WTC11 (cell line): ENCODE measurements around the gene FITM1. TPM values are rescaled to one million over a fixed set of nuclear protein-coding genes. Genes with fewer than 3 reads are reported as not detected.

Source experiments
- ATAC-seq: fragments of 200-7000 bp; cut with Tn5 transposase; 2 replicates; pipeline ENCODE4 v1.10.0; 2021; ENCODE audit warnings: mild to moderate bottlenecking, moderate library complexity
- CTCF ChIA-PET: fragments of 300-600 bp; sonication (Branson Sonifier 250); formaldehyde crosslinking; loops from one replicate; lab custom pipeline; 2021; ENCODE audit warnings: antibody characterized with exemption; lab: Charles Lee
- POLR2A ChIA-PET: fragments of 350-600 bp; sonication (Branson Sonifier 250); formaldehyde crosslinking; loops from one replicate; lab custom pipeline; 2021; ENCODE audit warnings: antibody characterized with exemption; lab: Charles Lee
- DNase-seq: peaks from one replicate; pipeline ENCODE4 v3.0.0; 2021; ENCODE audit warnings: low spot score
- H3K27ac Mint-ChIP-seq: 2 replicates; pipeline ENCODE4 v1.8.0; 2021; ENCODE audit warnings: mixed read lengths
- H3K27me3 Mint-ChIP-seq: 2 replicates; pipeline ENCODE4 v1.8.0; 2021; ENCODE audit warnings: low read depth, mild to moderate bottlenecking, moderate library complexity, mixed read lengths
- H3K36me3 Mint-ChIP-seq: 2 replicates; pipeline ENCODE4 v1.8.0; 2021; ENCODE audit warnings: mixed read lengths
- H3K4me1 Mint-ChIP-seq: 2 replicates; pipeline ENCODE4 v1.8.0; 2022; ENCODE audit warnings: mixed read lengths
- H3K4me3 Mint-ChIP-seq: 2 replicates; pipeline ENCODE4 v1.8.0; 2021; ENCODE audit warnings: mild to moderate bottlenecking, moderate library complexity, mixed read lengths
- H3K9me3 Mint-ChIP-seq: 2 replicates; pipeline ENCODE4 v1.8.0; 2021; ENCODE audit warnings: mixed read lengths
- ATF2 ChIP-seq: sonication (generic); formaldehyde crosslinking; IDR thresholded peaks from 2 replicates; pipeline ENCODE4 v1.8.1; 2022; ENCODE audit warnings: low read depth, missing genetic modification reagents, borderline replicate concordance
- ATF3 ChIP-seq: sonication (generic); formaldehyde crosslinking; conservative IDR thresholded peaks from 2 replicates; pipeline ENCODE4 v1.8.1; 2022; ENCODE audit warnings: mild to moderate bottlenecking, missing genetic modification reagents
- ATF6 ChIP-seq: sonication (generic); formaldehyde crosslinking; IDR thresholded peaks from 2 replicates; pipeline ENCODE4 v1.8.1; 2023; ENCODE audit warnings: mild to moderate bottlenecking, missing genetic modification reagents
- CREB1 ChIP-seq: sonication (generic); formaldehyde crosslinking; IDR thresholded peaks from 2 replicates; pipeline ENCODE4 v1.8.0; 2023; ENCODE audit warnings: mild to moderate bottlenecking, missing genetic modification reagents
- E2F5 ChIP-seq: sonication (generic); formaldehyde crosslinking; IDR thresholded peaks from 2 replicates; pipeline ENCODE4 v1.8.1; 2022; ENCODE audit warnings: mild to moderate bottlenecking, moderate library complexity, missing genetic modification reagents
- FOXK1 ChIP-seq: sonication (generic); formaldehyde crosslinking; IDR thresholded peaks from 2 replicates; pipeline ENCODE4 v1.8.0; 2022; ENCODE audit warnings: mild to moderate bottlenecking, moderate library complexity, missing genetic modification reagents
- FOXP1 ChIP-seq: sonication (generic); formaldehyde crosslinking; IDR thresholded peaks from 2 replicates; pipeline ENCODE4 v1.8.0; 2022; ENCODE audit warnings: missing genetic modification reagents, mild to moderate bottlenecking, moderate library complexity, borderline replicate concordance
- GTF2I ChIP-seq: fragments of 250-450 bp; sonication (Bioruptor Pico); conservative IDR thresholded peaks from 2 replicates; pipeline ENCODE4 v1.4.0; 2021; ENCODE audit warnings: mild to moderate bottlenecking
- IRF1 ChIP-seq: sonication (generic); formaldehyde crosslinking; IDR thresholded peaks from 2 replicates; pipeline ENCODE4 v1.8.0; 2023; ENCODE audit warnings: missing genetic modification reagents
- MXD4 ChIP-seq: fragments of 250-450 bp; sonication (Bioruptor Pico); IDR thresholded peaks from 2 replicates; pipeline ENCODE4 v1.8.0; 2021; ENCODE audit warnings: mild to moderate bottlenecking, moderate library complexity, borderline replicate concordance
- NFATC4 ChIP-seq: fragments of 250-450 bp; sonication (Bioruptor Pico); IDR thresholded peaks from 2 replicates; pipeline ENCODE4 v1.9.0; 2021; ENCODE audit warnings: mild to moderate bottlenecking
- NFYB ChIP-seq: sonication (generic); formaldehyde crosslinking; conservative IDR thresholded peaks from 2 replicates; pipeline ENCODE4 v1.8.0; 2022; ENCODE audit warnings: low read depth, missing genetic modification reagents
- NR3C1 ChIP-seq: sonication (generic); formaldehyde crosslinking; conservative IDR thresholded peaks from 2 replicates; pipeline ENCODE4 v1.8.1; 2023; ENCODE audit warnings: low read depth, mild to moderate bottlenecking, missing genetic modification reagents
- STAT6 ChIP-seq: sonication (generic); formaldehyde crosslinking; conservative IDR thresholded peaks from 2 replicates; pipeline ENCODE4 v1.8.1; 2023; ENCODE audit warnings: mild to moderate bottlenecking, low read depth, missing genetic modification reagents, moderate library complexity
- USF1 ChIP-seq: sonication (generic); formaldehyde crosslinking; IDR thresholded peaks from 2 replicates; pipeline ENCODE4 v1.8.0; 2022; ENCODE audit warnings: mild to moderate bottlenecking, missing genetic modification reagents
- ZNF138 ChIP-seq: sonication (generic); formaldehyde crosslinking; conservative IDR thresholded peaks from 2 replicates; pipeline ENCODE4 v1.8.1; 2022; ENCODE audit warnings: mild to moderate bottlenecking, moderate library complexity, missing genetic modification reagents
- ZNF396 ChIP-seq: fragments of 250-450 bp; sonication (Bioruptor Pico); IDR thresholded peaks from 2 replicates; pipeline ENCODE4 v1.8.0; 2021; ENCODE audit warnings: mild to moderate bottlenecking, moderate library complexity, borderline replicate concordance
- ZNF416 ChIP-seq: fragments of 250-450 bp; sonication (Bioruptor Pico); IDR thresholded peaks from 2 replicates; pipeline ENCODE4 v1.9.0; 2021; ENCODE audit warnings: mild to moderate bottlenecking, inconsistent platforms
- total RNA-seq: library from RNA; stranded (reverse); gene quantifications from 3 replicates; pipeline ENCODE4 v1.2.3, GENCODE V29; 2021

FITM1 gene
- total RNA-seq, 1 experiment from 2014 or later = not detected

- TF ChIP-seq ATF2 (CRISPR knock-in tag) (no peak), ZNF416 (CRISPR knock-in tag) (no peak), CREB1 (no peak), E2F5 (CRISPR knock-in tag) (no peak), NFYB (no peak), NR3C1 (CRISPR knock-in tag) (no peak), ZNF138 (CRISPR knock-in tag) (no peak), NFATC4 (CRISPR knock-in tag) (no peak), ATF6 (CRISPR knock-in tag) (no peak)
Observed at GRCh38 chr14:24177891-24178290, 47.4 kb downstream of the FITM1 start (continued).

- no peaks in the 10 kb centered on the region for H3K27me3 Mint-ChIP-seq
- H3K9me3 Mint-ChIP-seq = no peaks in the 10 kb centered on the region
- no peak overlapping the region for H3K27ac Mint-ChIP-seq
- no peak for TF ChIP-seq GTF2I (CRISPR knock-in tag)
- peaks cover 34% of the 10 kb centered on the region for H3K36me3 Mint-ChIP-seq
- ChIA-PET POLR2A (no interaction called here), CTCF (no interaction called here)
- H3K4me3 Mint-ChIP-seq = no peak overlapping the region
- H3K4me1 Mint-ChIP-seq = no peaks in the 10 kb centered on the region
- ATAC-seq (no peak), DNase-seq (no peak)
Observed at GRCh38 chr14:24178399-24179178, 48.1 kb downstream of the FITM1 start.

GRCh38 chr14:24179294-24179960, 49.0 kb downstream of the FITM1 start:
- ATAC-seq = no peak
- H3K36me3 Mint-ChIP-seq = peaks cover 35% of the 10 kb centered on the region

More at GRCh38 chr14:24179294-24179960, 49.0 kb downstream of the FITM1 start:
- Mint-ChIP-seq H3K4me1 (no peaks in the 10 kb centered on the region), H3K27ac (no peak overlapping the region), H3K9me3 (no peaks in the 10 kb centered on the region), H3K27me3 (no peaks in the 10 kb centered on the region), H3K4me3 (no peak overlapping the region)
- CTCF ChIA-PET = interaction anchor here (0.6 kb wide), 1 partner anchor 52 kb away, joined by 3 read pairs; no protein-coding TSS in a partner anchor
- POLR2A ChIA-PET = no interaction called here
- DNase-seq = no peak
- TF ChIP-seq STAT6 (CRISPR knock-in tag) (no peak), ZNF416 (CRISPR knock-in tag) (no peak), USF1 (CRISPR knock-in tag) (no peak), IRF1 (CRISPR knock-in tag) (no peak), FOXK1 (CRISPR knock-in tag) (no peak), ATF3 (no peak), FOXP1 (no peak), NFATC4 (CRISPR knock-in tag) (no peak), ZNF396 (CRISPR knock-in tag) (no peak), MXD4 (CRISPR knock-in tag) (no peak)
